Bronchial epithelial cell (primary cell): ENCODE measurements around the gene CDHR4. TPM values are rescaled to one million over a fixed set of nuclear protein-coding genes. Genes with fewer than 3 reads are reported as not detected.

Experiments
- DNase-seq: peaks from one replicate; pipeline ENCODE4 v3.0.0-alpha.2; 2010; ENCODE audit warnings: low read depth
- FAIRE-seq: peaks from 2 replicates; lab custom pipeline; 2011; peaks lifted over from hg19 to GRCh38; lab: Jason Lieb, UNC
- H3K27me3 ChIP-seq: 2 replicates; pipeline ENCODE4 v1.5.1; 2011; ENCODE audit warnings: low read length; ENCODE audit not compliant: control insufficient read depth, insufficient read depth
- H3K36me3 ChIP-seq: 2 replicates; pipeline ENCODE4 v1.5.1; 2011; ENCODE audit warnings: low read length; ENCODE audit not compliant: control insufficient read depth, insufficient read depth
- H3K4me3 ChIP-seq: 2 replicates; pipeline ENCODE4 v1.5.1; 2011; ENCODE audit warnings: mild to moderate bottlenecking, low read depth, low read length, control low read depth
- CTCF ChIP-seq: IDR thresholded peaks from 2 replicates; pipeline ENCODE4 v1.5.1; 2011; ENCODE audit warnings: mild to moderate bottlenecking, moderate library complexity, low read length, control low read depth, inconsistent platforms; ENCODE audit not compliant: insufficient read depth, severe bottlenecking
- total RNA-seq: library from RNA; depleted of rRNA; stranded (reverse); fragments of >200 nt; gene quantifications from 2 replicates; pipeline ENCODE4 v1.2.1, GENCODE V29; 2014

Gene CDHR4
- not detected in 2 replicates for total RNA-seq

DNA sequence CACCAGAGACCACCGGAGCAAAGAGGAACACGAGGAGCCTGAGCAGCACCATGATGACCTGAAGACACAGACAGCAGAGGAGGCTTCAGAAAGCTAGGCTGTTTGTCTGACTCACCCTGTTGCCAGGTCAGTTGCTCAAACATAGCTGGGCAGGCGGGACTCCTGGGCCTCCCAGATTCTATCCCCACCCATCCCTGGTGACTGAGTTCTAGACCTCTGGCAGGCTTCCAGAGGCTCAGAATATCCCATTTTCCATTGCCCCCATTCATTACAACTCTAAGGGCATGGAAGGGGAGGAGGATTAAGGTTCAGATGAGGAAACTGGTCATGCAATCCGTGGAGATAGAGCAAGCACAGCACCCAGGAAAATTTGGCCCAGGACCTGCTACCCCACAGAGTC is at the start of gene CDHR4:
Gene CDHR4 (minus strand): TSS at position 113 of the 400 bp plus-strand sequence. CDS start 61 bp downstream, at position 52.
- DNase-seq (peak; percentile 87), FAIRE-seq (peak; percentile 83)
- no peak within 1 kb of the TSS for H3K4me3 ChIP-seq
- no peaks in the 10 kb centered on the region for H3K27me3 ChIP-seq
- TF ChIP-seq CTCF: no peak
- H3K36me3 ChIP-seq: peaks cover 4% of the 10 kb centered on the region

DNA sequence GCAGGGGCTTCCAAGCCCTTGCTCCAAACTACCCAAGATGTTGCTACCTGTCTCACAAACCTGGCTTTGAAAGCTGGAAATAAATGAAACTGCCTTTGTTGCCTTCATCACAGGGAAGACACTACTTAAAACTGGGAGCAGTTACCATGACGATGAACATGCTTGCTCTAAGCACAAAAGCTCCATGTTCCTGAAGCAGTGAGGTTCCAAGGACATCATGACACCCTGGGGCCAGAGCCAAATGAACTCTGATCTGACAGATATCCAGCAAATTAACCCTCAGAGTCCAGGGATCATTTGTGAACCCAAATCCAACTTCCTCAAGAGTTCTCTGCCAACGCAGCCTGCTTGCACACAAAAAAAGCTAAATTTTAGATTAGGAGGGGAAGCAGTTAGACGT is 46.0 kb upstream of the CDHR4 start:
- TF ChIP-seq CTCF: no peak
- peak; percentile 66 for FAIRE-seq
- DNase-seq: no peak
- no peaks in the 10 kb centered on the region for H3K36me3 ChIP-seq
- no peaks in the 10 kb centered on the region for H3K27me3 ChIP-seq
- H3K4me3 ChIP-seq: no peak overlapping the region

GRCh38 chr3:49844464-49845183 is 45.0 kb upstream of the CDHR4 start:
- no peak for DNase-seq
- H3K27me3 ChIP-seq: no peaks in the 10 kb centered on the region
- H3K36me3 ChIP-seq: no peaks in the 10 kb centered on the region
- FAIRE-seq: peak; percentile 66
- H3K4me3 ChIP-seq: no peak overlapping the region
- no peak for TF ChIP-seq CTCF

GRCh38 chr3:49842843-49843517 is 43.3 kb upstream of the CDHR4 start:
- no peaks in the 10 kb centered on the region for H3K36me3 ChIP-seq
- no peak for TF ChIP-seq CTCF
- DNase-seq (no peak), FAIRE-seq (no peak)
- no peaks in the 10 kb centered on the region for H3K27me3 ChIP-seq
- H3K4me3 ChIP-seq: no peak overlapping the region

DNA sequence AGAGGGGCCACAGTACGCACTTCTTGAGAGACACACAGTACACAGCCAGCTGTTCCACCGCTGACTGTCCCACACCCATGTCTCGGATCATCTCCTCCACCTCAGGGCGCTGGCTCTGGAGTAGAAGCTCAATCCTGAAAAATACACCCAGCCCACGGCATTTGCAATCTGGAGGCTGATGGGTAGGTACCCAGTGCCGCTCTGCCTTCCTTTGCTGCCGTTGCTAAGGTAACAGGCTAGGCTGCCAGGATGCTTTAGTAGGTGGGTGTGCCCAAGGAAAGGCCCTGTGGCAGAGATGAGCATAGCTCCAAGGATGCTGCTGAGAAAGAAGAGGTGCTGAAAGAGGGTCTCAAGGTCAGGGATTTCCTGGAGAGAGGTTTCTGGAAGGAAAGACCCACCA is 42.1 kb upstream of the CDHR4 start:
- DNase-seq: no peak
- no peak for TF ChIP-seq CTCF
- H3K36me3 ChIP-seq: no peaks in the 10 kb centered on the region
- H3K27me3 ChIP-seq: no peaks in the 10 kb centered on the region
- no peak overlapping the region for H3K4me3 ChIP-seq
- no peak for FAIRE-seq
